Measurements from ENCODE around the gene RNASET2. TPM values are rescaled to one million over a fixed set of nuclear protein-coding genes. Genes with fewer than 3 reads are reported as not detected.

RNASET2 gene
- total RNA-seq, 1 donor from 2014 or later = 22.0 TPM

DNA sequence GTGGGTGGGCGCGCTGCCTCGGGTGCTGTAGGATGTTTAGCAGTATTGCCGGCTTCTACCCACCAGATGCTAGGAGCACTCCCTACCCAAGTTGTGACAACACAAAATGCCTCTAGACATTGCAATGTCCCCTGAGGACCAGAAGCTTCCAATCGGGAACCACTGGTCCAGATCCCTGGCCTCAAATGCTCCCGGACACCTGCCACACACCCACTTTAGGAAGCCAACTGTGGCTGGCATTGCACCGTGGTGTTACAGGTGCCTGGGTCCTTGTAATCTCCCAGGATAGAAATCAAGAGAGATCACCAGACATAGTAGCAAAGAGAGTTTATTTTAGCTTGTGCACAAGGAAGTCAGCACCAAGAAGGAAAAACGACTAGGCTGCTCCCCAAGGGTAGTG lies 14.9 kb upstream of the RNASET2 start:
- no peak overlapping the region for H3K27ac ChIP-seq (ENCODE audit: low read depth, low read length)
- Mint-ChIP-seq H3K4me1 (ENCODE audit: low read depth, unreplicated experiment) (peaks cover 6% of the 10 kb centered on the region), H3K36me3 (ENCODE audit: low read depth, unreplicated experiment) (no peaks in the 10 kb centered on the region), H3K9me3 (ENCODE audit: unreplicated experiment) (peaks cover 3% of the 10 kb centered on the region), H3K27me3 (ENCODE audit: low read depth, unreplicated experiment) (no peaks in the 10 kb centered on the region), H3K27ac (ENCODE audit: unreplicated experiment) (no peak overlapping the region), H3K4me3 (ENCODE audit: unreplicated experiment) (no peak overlapping the region)
- H3K27me3 ChIP-seq (ENCODE audit: insufficient read depth, low read length) = no peaks in the 10 kb centered on the region
- no peaks in the 10 kb centered on the region for H3K36me3 ChIP-seq (ENCODE audit: insufficient read depth, low read length)
- no peak for FAIRE-seq
- no peaks in the 10 kb centered on the region for H3K4me1 ChIP-seq (ENCODE audit: insufficient read depth, low read length)
- no peak overlapping the region for H2AFZ ChIP-seq (ENCODE audit: low read depth, low read length)
- no peak overlapping the region for H3K4me3 ChIP-seq (ENCODE audit: insufficient read depth, low read depth, low read length)
- no peak overlapping the region for H3K9ac ChIP-seq (ENCODE audit: low read length)
- no peak for DNase-seq (ENCODE audit: low read depth)
- TF ChIP-seq, protein P1, sequence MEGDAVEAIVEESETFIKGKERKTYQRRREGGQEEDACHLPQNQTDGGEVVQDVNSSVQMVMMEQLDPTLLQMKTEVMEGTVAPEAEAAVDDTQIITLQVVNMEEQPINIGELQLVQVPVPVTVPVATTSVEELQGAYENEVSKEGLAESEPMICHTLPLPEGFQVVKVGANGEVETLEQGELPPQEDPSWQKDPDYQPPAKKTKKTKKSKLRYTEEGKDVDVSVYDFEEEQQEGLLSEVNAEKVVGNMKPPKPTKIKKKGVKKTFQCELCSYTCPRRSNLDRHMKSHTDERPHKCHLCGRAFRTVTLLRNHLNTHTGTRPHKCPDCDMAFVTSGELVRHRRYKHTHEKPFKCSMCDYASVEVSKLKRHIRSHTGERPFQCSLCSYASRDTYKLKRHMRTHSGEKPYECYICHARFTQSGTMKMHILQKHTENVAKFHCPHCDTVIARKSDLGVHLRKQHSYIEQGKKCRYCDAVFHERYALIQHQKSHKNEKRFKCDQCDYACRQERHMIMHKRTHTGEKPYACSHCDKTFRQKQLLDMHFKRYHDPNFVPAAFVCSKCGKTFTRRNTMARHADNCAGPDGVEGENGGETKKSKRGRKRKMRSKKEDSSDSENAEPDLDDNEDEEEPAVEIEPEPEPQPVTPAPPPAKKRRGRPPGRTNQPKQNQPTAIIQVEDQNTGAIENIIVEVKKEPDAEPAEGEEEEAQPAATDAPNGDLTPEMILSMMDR (IDR thresholded peaks at IDR 0.05; ENCODE audit: insufficient read depth, low read depth, low read length) = no peak
- TF ChIP-seq EZH2 (IDR thresholded peaks at IDR 0.05; ENCODE audit: insufficient read depth, low read length) = no peak
- H3K4me2 ChIP-seq (ENCODE audit: low read length) = no peak overlapping the region
- H3K79me2 ChIP-seq (ENCODE audit: insufficient read depth, low read length) = no peaks in the 10 kb centered on the region
- no peaks in the 10 kb centered on the region for H3K9me3 ChIP-seq (ENCODE audit: insufficient read depth, low read depth, low read length)
- no peaks in the 10 kb centered on the region for H4K20me1 ChIP-seq (ENCODE audit: insufficient read depth, low read length)

DNA sequence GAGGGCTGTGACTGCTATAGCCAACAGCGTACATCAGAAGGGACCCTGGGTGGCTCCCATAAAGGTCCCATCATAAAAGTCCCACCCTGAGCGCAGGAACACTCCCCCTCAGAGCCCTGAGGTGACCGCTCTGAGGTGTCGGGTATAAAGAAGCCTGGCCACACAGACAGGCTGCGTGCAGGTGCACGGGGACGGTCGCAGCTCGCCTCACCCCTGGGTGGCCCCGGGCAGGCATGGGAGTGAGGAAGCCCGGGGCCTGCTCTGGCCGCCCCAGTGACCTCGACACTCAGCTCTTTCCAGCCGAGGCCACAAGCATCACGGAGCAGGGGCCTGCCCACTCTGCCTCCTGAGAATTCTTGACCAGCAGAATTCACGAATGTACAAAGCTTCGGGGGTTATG lies 14.4 kb upstream of the RNASET2 start:
- TF ChIP-seq EZH2 (IDR thresholded peaks at IDR 0.05; ENCODE audit: insufficient read depth, low read length) = no peak
- TF ChIP-seq, protein P1 (IDR thresholded peaks at IDR 0.05; ENCODE audit: insufficient read depth, low read depth, low read length) = no peak
- Histone ChIP-seq H3K9ac (ENCODE audit: low read length) (no peak overlapping the region), H3K79me2 (ENCODE audit: insufficient read depth, low read length) (no peaks in the 10 kb centered on the region), H3K36me3 (ENCODE audit: insufficient read depth, low read length) (no peaks in the 10 kb centered on the region), H3K27me3 (ENCODE audit: insufficient read depth, low read length) (no peaks in the 10 kb centered on the region), H3K4me1 (ENCODE audit: insufficient read depth, low read length) (no peaks in the 10 kb centered on the region), H3K4me2 (ENCODE audit: low read length) (no peak overlapping the region), H3K27ac (ENCODE audit: low read depth, low read length) (no peak overlapping the region), H4K20me1 (ENCODE audit: insufficient read depth, low read length) (no peaks in the 10 kb centered on the region), H2AFZ (ENCODE audit: low read depth, low read length) (no peak overlapping the region), H3K4me3 (ENCODE audit: insufficient read depth, low read depth, low read length) (no peak overlapping the region), H3K9me3 (ENCODE audit: insufficient read depth, low read depth, low read length) (no peaks in the 10 kb centered on the region)
- Mint-ChIP-seq H3K27ac (ENCODE audit: unreplicated experiment) (no peak overlapping the region), H3K4me1 (ENCODE audit: low read depth, unreplicated experiment) (peaks cover 6% of the 10 kb centered on the region), H3K9me3 (ENCODE audit: unreplicated experiment) (peaks cover 6% of the 10 kb centered on the region), H3K27me3 (ENCODE audit: low read depth, unreplicated experiment) (no peaks in the 10 kb centered on the region), H3K4me3 (ENCODE audit: unreplicated experiment) (no peak overlapping the region), H3K36me3 (ENCODE audit: low read depth, unreplicated experiment) (no peaks in the 10 kb centered on the region)
- FAIRE-seq (no peak), DNase-seq (ENCODE audit: low read depth) (no peak)

DNA sequence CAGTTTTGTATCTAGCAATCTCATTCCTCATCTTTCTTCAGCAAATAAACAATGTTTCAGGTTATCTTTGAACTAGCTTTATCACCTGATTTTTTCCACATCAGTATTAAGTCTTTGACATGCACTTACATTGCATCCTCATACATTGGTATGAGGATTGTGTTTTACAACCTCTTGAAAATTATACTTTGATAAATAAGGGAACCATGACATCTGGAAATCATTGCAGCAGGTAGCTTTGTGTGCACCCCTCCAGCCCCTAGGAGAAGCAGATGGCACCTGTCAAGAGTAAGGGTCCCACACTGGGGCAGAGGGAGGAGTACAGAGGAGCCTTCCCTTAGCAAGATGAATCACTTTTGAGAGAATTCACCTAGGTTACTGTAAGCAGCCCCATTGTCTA lies 13.7 kb upstream of the RNASET2 start:
- H2AFZ ChIP-seq (ENCODE audit: low read depth, low read length) = no peak overlapping the region
- H3K27me3 ChIP-seq (ENCODE audit: insufficient read depth, low read length) = no peaks in the 10 kb centered on the region
- no peak overlapping the region for H3K4me3 ChIP-seq (ENCODE audit: insufficient read depth, low read depth, low read length)
- TF ChIP-seq, protein P1 (IDR thresholded peaks at IDR 0.05; ENCODE audit: insufficient read depth, low read depth, low read length) = no peak
- no peak for TF ChIP-seq EZH2 (IDR thresholded peaks at IDR 0.05; ENCODE audit: insufficient read depth, low read length)
- no peaks in the 10 kb centered on the region for H4K20me1 ChIP-seq (ENCODE audit: insufficient read depth, low read length)
- H3K4me1 ChIP-seq (ENCODE audit: insufficient read depth, low read length) = no peaks in the 10 kb centered on the region
- DNase-seq (ENCODE audit: low read depth) = no peak
- H3K4me2 ChIP-seq (ENCODE audit: low read length) = no peak overlapping the region
- no peaks in the 10 kb centered on the region for H3K36me3 ChIP-seq (ENCODE audit: insufficient read depth, low read length)
- no peaks in the 10 kb centered on the region for H3K27me3 Mint-ChIP-seq (ENCODE audit: low read depth, unreplicated experiment)
- no peak overlapping the region for H3K27ac ChIP-seq (ENCODE audit: low read depth, low read length)
- H3K9ac ChIP-seq (ENCODE audit: low read length) = no peak overlapping the region
- peaks cover 6% of the 10 kb centered on the region for H3K9me3 Mint-ChIP-seq (ENCODE audit: unreplicated experiment)
- no peaks in the 10 kb centered on the region for H3K36me3 Mint-ChIP-seq (ENCODE audit: low read depth, unreplicated experiment)
- H3K9me3 ChIP-seq (ENCODE audit: insufficient read depth, low read depth, low read length) = no peaks in the 10 kb centered on the region
- H3K27ac Mint-ChIP-seq (ENCODE audit: unreplicated experiment) = no peak overlapping the region
- FAIRE-seq = no peak
- H3K4me1 Mint-ChIP-seq (ENCODE audit: low read depth, unreplicated experiment) = peaks cover 6% of the 10 kb centered on the region
- no peaks in the 10 kb centered on the region for H3K79me2 ChIP-seq (ENCODE audit: insufficient read depth, low read length)
- H3K4me3 Mint-ChIP-seq (ENCODE audit: unreplicated experiment) = no peak overlapping the region

Data from astrocyte (in vitro differentiated cells and primary cell).